Neuronal stem cell (in vitro differentiated cells): ENCODE data around the gene YAF2.

ENCODE experiments used
- DNase-seq: peaks from one replicate; pipeline ENCODE4 v3.0.0-alpha.2; 2013; ENCODE audit warnings: low spot score
- H2AFZ ChIP-seq: one replicate; pipeline ENCODE4 v1.6.1; 2013; ENCODE audit warnings: mild to moderate bottlenecking, low read length, inconsistent platforms
- H2AK5ac ChIP-seq: 2 replicates; pipeline ENCODE4 v1.6.1; 2013; ENCODE audit warnings: low read depth, mild to moderate bottlenecking, inconsistent platforms, low read length, moderate library complexity, mixed read lengths
- H2BK120ac ChIP-seq: 2 replicates; pipeline ENCODE4 v1.6.1; 2013; ENCODE audit warnings: low read depth, mild to moderate bottlenecking, inconsistent platforms, low read length, moderate library complexity, mixed read lengths
- H2BK12ac ChIP-seq: one replicate; pipeline ENCODE4 v1.6.1; 2013; ENCODE audit warnings: low read length, inconsistent platforms
- H2BK15ac ChIP-seq: 2 replicates; pipeline ENCODE4 v1.6.1; 2013; ENCODE audit warnings: mild to moderate bottlenecking, low read length, inconsistent platforms, mixed read lengths
- H2BK5ac ChIP-seq: one replicate; pipeline ENCODE4 v1.6.1; 2013; ENCODE audit warnings: inconsistent platforms, mild to moderate bottlenecking, low read length, moderate library complexity
- H3K14ac ChIP-seq: one replicate; pipeline ENCODE4 v1.6.1; 2013; ENCODE audit warnings: low read length, inconsistent platforms
- H3K18ac ChIP-seq: 2 replicates; pipeline ENCODE4 v1.6.1; 2013; ENCODE audit warnings: low read length, inconsistent platforms
- H3K23ac ChIP-seq: 2 replicates; pipeline ENCODE4 v1.6.1; 2013; ENCODE audit warnings: low read depth, mild to moderate bottlenecking, mixed read lengths, low read length, inconsistent platforms; ENCODE audit not compliant: poor library complexity
- H3K27ac ChIP-seq: replicated peaks from 3 replicates; pipeline ENCODE4 v1.5.1; 2013; ENCODE audit warnings: low read length, inconsistent platforms
- H3K27me3 ChIP-seq, 3 experiments: 2 replicates each; pipeline ENCODE4 v1.6.1; 2013; ENCODE audit warnings: low read length in 3 of 3, mild to moderate bottlenecking in 2 of 3, inconsistent platforms in 1 of 3, low read depth in 1 of 3, mixed read lengths in 1 of 3, moderate library complexity in 1 of 3; ENCODE audit not compliant: control insufficient read depth in 3 of 3, insufficient read depth in 3 of 3
- H3K36me3 ChIP-seq, 2 donors: replicated peaks in 1 of 2; 2 replicates each; pipeline ENCODE4 v1.6.1; 2013; ENCODE audit warnings: low read length in 2 of 2; ENCODE audit not compliant: control insufficient read depth in 2 of 2, insufficient read depth in 2 of 2
- H3K4ac ChIP-seq: 2 replicates; pipeline ENCODE4 v1.6.1; 2013; ENCODE audit warnings: inconsistent platforms, mild to moderate bottlenecking, low read length, moderate library complexity
- H3K4me1 ChIP-seq, 2 donors: 1 replicate in 1 of 2; 2 replicates in 1 of 2; pipeline ENCODE4 v1.6.1; 2013; ENCODE audit warnings: low read length in 2 of 2, low read depth in 1 of 2; ENCODE audit not compliant: control insufficient read depth in 2 of 2, insufficient read depth in 1 of 2
- H3K4me2 ChIP-seq: one replicate; pipeline ENCODE4 v1.6.1; 2013; ENCODE audit warnings: mild to moderate bottlenecking, low read length, inconsistent platforms; ENCODE audit not compliant: insufficient read depth, poor library complexity, severe bottlenecking
- H3K4me3 ChIP-seq, 2 donors: 2 replicates each; pipeline ENCODE4 v1.5.1; 2013; ENCODE audit warnings: low read length in 2 of 2, mild to moderate bottlenecking in 2 of 2, inconsistent platforms in 1 of 2, moderate library complexity in 1 of 2
- H3K79me1 ChIP-seq: one replicate; pipeline ENCODE4 v1.6.1; 2013; ENCODE audit warnings: low read depth, mild to moderate bottlenecking, inconsistent platforms, low read length, moderate library complexity
- H3K9ac ChIP-seq: one replicate; pipeline ENCODE4 v1.6.1; 2013; ENCODE audit warnings: mild to moderate bottlenecking, low read depth, low read length, inconsistent platforms; ENCODE audit not compliant: poor library complexity
- H3K9me3 ChIP-seq, 2 donors: replicated peaks in 1 of 2; 2 replicates each; pipeline versions ENCODE3 to v1.6.1; 2013; ENCODE audit warnings: low read length in 2 of 2, mild to moderate bottlenecking in 2 of 2, inconsistent platforms in 1 of 2, low read depth in 1 of 2, mixed read lengths in 1 of 2, moderate library complexity in 1 of 2; ENCODE audit not compliant: control insufficient read depth in 2 of 2, insufficient read depth in 1 of 2
- H4K8ac ChIP-seq: one replicate; pipeline ENCODE4 v1.6.1; 2013; ENCODE audit warnings: low read depth, mild to moderate bottlenecking, inconsistent platforms, low read length, moderate library complexity
- H4K91ac ChIP-seq: one replicate; pipeline ENCODE4 v1.6.1; 2013; ENCODE audit warnings: low read length, low read depth, mild to moderate bottlenecking, inconsistent platforms; ENCODE audit not compliant: poor library complexity
- WGBS, 2 donors: extraction: QIAGEN DNeasy Blood & Tissue Kit; methylation state at CpG; one replicate each; pipeline ENCODE4 v1.1.7; 2013; ENCODE audit warnings: missing lambda C conversion rate in 2 of 2, mixed read lengths in 1 of 2; ENCODE audit not compliant: insufficient read length in 2 of 2, insufficient replicate concordance in 1 of 2; ENCODE audit errors: extremely low coverage in 2 of 2; 5-methylcytosine and 5-hydroxymethylcytosine counted together

YAF2 gene

DNA sequence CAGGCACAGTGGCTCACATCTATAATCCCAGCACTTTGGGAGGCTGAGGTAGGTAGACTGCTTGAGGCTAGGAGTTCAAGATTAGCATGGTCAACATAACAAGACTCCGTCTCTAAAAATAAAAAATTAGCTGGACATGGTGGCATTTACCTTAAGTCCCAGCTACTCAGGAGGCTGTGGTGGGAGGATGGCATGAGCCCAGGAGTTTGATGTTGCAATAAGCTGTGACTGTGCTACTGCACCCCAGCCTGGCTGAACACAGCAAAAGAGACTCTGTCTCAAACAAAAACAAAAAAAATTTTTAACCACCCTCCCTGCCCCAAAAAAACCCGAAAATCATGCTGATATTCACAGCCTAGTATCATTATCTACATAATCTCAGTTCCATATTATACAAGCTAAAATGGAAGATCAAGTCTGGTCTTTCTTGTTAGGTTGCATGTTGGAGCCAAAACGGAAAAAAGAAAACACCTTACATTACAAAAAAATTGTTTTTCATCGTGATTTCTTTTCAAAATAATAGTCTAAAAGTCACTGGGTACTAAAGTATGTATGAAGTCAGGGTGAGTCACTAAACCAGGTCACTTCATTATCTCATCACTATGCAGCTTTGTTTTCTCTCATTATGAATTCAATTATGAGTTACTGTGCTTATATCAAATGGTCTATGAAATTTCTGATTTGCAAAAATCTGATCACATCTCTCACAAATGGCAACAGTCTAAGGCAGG lies 107.2 kb downstream of the YAF2 start:
- H3K4me3 ChIP-seq = no peak overlapping the region
- no peak overlapping the region for H2AFZ ChIP-seq
- H3K4me1 ChIP-seq = no peaks in the 10 kb centered on the region
- H3K4ac ChIP-seq = no peak overlapping the region
- no CpG with 5 or more reads among the region's 4 CpGs for WGBS, 2 donors
- DNase-seq = no peak
- no peaks in the 10 kb centered on the region for H3K27me3 ChIP-seq
- H3K4me2 ChIP-seq = no peak overlapping the region
- H2BK120ac ChIP-seq = no peak overlapping the region
- peaks cover 0 to 7% of the 10 kb centered on the region in 2 donors for H3K9me3 ChIP-seq
- peaks cover 2% of the 10 kb centered on the region for H3K79me1 ChIP-seq
- no peak overlapping the region for H3K27ac ChIP-seq
- no peak overlapping the region for H2BK15ac ChIP-seq
- H3K14ac ChIP-seq = no peak overlapping the region
- H3K9ac ChIP-seq = no peak overlapping the region
- no peak overlapping the region for H2AK5ac ChIP-seq
- H3K23ac ChIP-seq = no peak overlapping the region
- H4K8ac ChIP-seq = no peak overlapping the region
- H4K91ac ChIP-seq = no peak overlapping the region
- H2BK5ac ChIP-seq = no peak overlapping the region
- no peak overlapping the region for H3K18ac ChIP-seq
- peaks cover 0 to 14% of the 10 kb centered on the region in 2 donors for H3K36me3 ChIP-seq
- H2BK12ac ChIP-seq = no peak overlapping the region

DNA sequence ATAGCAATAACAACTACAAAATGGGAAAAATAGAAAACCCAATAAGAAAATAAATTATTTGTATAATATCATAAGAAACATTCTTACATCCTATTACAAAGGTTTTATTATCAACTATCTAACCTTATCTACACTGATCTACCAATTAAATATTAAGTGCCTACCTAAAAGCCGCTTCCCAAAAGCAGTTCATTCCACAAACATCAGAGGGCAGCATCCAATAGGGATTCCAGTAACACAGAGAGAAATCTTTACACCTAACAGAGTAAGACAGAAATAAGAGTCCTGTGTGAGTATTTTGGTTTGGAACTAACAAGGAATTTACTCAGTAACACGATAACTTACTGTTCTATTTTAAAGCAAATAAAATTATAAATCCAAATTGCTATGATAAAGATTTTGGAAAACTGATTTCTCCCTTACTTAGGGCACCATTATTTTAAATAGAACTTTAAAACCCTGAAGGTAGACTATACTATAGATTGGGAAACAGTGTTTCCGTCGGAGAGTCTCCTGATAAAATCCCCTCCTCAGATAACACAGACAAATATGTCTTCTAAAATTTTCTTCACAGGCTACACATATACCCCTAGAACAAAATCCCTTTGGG lies 108.3 kb downstream of the YAF2 start:
- no peak overlapping the region for H2AK5ac ChIP-seq

DNA sequence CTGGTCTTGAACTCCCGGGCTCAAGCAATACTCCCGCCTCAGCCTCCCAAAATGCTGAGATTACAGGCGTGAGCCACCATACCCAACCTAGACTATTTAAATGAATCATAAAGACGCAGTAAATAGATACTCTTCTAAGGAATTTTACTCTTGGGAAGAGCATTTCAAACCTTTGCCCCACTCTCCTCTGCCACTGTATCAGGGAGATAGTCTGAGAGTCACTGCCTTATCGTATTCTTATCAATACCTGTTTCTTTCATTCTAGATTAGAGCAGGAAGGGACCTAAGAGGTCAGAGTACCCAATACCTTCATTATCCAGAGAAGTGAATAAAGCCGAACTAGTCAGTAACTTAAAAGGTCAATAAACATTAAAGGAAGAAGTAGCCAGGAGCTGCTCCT lies 109.2 kb downstream of the YAF2 start:
- no peak overlapping the region for H3K23ac ChIP-seq
- H2BK15ac ChIP-seq = no peak overlapping the region
- WGBS, 2 donors = no CpG with 5 or more reads among the region's 6 CpGs
- H4K8ac ChIP-seq = no peak overlapping the region
- H3K4me3 ChIP-seq = no peak overlapping the region
- H3K14ac ChIP-seq = no peak overlapping the region
- H2AK5ac ChIP-seq = no peak overlapping the region
- H3K9me3 ChIP-seq = no peaks in the 10 kb centered on the region
- H3K27me3 ChIP-seq = no peaks in the 10 kb centered on the region
- no peak overlapping the region for H2BK12ac ChIP-seq
- H3K4me2 ChIP-seq = no peak overlapping the region
- no peak overlapping the region for H2BK120ac ChIP-seq
- H4K91ac ChIP-seq = no peak overlapping the region
- no peak for DNase-seq
- H3K9ac ChIP-seq = no peak overlapping the region
- H3K79me1 ChIP-seq = peaks cover 2% of the 10 kb centered on the region
- H3K36me3 ChIP-seq = peaks cover 0 to 8% of the 10 kb centered on the region in 2 donors
- H2BK5ac ChIP-seq = no peak overlapping the region
- H3K4me1 ChIP-seq = peaks cover 0 to 4% of the 10 kb centered on the region in 2 donors
- H3K18ac ChIP-seq = no peak overlapping the region
- no peak overlapping the region for H3K27ac ChIP-seq
- H3K4ac ChIP-seq = no peak overlapping the region
- no peak overlapping the region for H2AFZ ChIP-seq

More for the DNA sequence above, 108.3 kb downstream of the YAF2 start:
- peaks cover 2% of the 10 kb centered on the region for H3K79me1 ChIP-seq
- no peaks in the 10 kb centered on the region for H3K9me3 ChIP-seq
- no peak overlapping the region for H4K91ac ChIP-seq
- H3K4ac ChIP-seq = no peak overlapping the region
- no peak overlapping the region for H3K4me2 ChIP-seq
- H3K27me3 ChIP-seq = no peaks in the 10 kb centered on the region
- H3K9ac ChIP-seq = no peak overlapping the region
- no peak overlapping the region for H3K4me3 ChIP-seq
- H2BK15ac ChIP-seq = no peak overlapping the region
- H3K27ac ChIP-seq = no peak overlapping the region
- H2AFZ ChIP-seq = no peak overlapping the region
- H2BK12ac ChIP-seq = no peak overlapping the region
- no peak overlapping the region for H4K8ac ChIP-seq
- H3K23ac ChIP-seq = no peak overlapping the region
- H3K14ac ChIP-seq = no peak overlapping the region
- H2BK5ac ChIP-seq = no peak overlapping the region
- DNase-seq = peak; percentile 42
- no peak overlapping the region for H3K18ac ChIP-seq
- WGBS, 2 donors = no CpG with 5 or more reads among the region's 4 CpGs
- H3K36me3 ChIP-seq = peaks cover 0 to 8% of the 10 kb centered on the region in 2 donors
- H3K4me1 ChIP-seq = peaks cover 0 to 4% of the 10 kb centered on the region in 2 donors
- no peak overlapping the region for H2BK120ac ChIP-seq

DNA sequence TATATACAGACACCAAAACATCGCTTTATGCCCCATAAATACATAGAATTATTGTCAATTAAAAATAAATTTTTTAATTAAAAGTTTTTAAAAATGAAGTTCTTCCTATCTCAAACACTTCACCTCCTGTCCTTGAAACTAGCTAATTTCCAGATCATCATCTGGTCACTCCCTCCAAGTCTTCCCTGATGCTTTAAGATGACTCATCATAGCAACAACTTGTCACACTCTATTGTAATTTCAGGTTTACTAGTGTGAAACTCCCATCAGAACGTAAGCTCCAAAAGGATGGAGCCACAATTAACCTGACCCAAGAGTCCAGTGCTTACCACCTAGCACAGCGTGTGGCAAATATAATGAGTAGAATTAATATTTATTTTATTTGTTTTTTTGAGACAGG lies 109.7 kb downstream of the YAF2 start:
- no peak overlapping the region for H3K27ac ChIP-seq
- no peak for DNase-seq
- no peak overlapping the region for H2BK15ac ChIP-seq
- H3K4me3 ChIP-seq = no peak overlapping the region
- H4K8ac ChIP-seq = no peak overlapping the region
- H2AK5ac ChIP-seq = no peak overlapping the region
- H3K4me2 ChIP-seq = no peak overlapping the region
- peaks cover 0 to 4% of the 10 kb centered on the region in 2 donors for H3K4me1 ChIP-seq
- no peaks in the 10 kb centered on the region for H3K9me3 ChIP-seq
- H3K27me3 ChIP-seq = no peaks in the 10 kb centered on the region
- no peak overlapping the region for H2BK5ac ChIP-seq
- H2BK12ac ChIP-seq = no peak overlapping the region
- H3K79me1 ChIP-seq = peaks cover under 1% of the 10 kb centered on the region
- H3K14ac ChIP-seq = no peak overlapping the region
- H2BK120ac ChIP-seq = no peak overlapping the region
- H3K9ac ChIP-seq = no peak overlapping the region
- H3K18ac ChIP-seq = no peak overlapping the region
- no peak overlapping the region for H3K23ac ChIP-seq
- WGBS, 2 donors = no CpG with 5 or more reads among the region's 3 CpGs
- H3K36me3 ChIP-seq = peaks cover 0 to 8% of the 10 kb centered on the region in 2 donors
- no peak overlapping the region for H2AFZ ChIP-seq
- H4K91ac ChIP-seq = no peak overlapping the region
- no peak overlapping the region for H3K4ac ChIP-seq
